GM21381 (cell line): ENCODE measurements around the gene GPN3.
"Not testable (repeated sequence)": the region's sequence is repeated elsewhere in the genome, so short reads cannot be mapped to it uniquely, and the experiment has no call there.

Experiments used
- ATAC-seq: cut with Tn5 transposase; IDR thresholded peaks from one replicate; pipeline ENCODE4 v1.9.1; 2021; ENCODE audit warnings: mild to moderate bottlenecking, moderate library complexity; ENCODE audit not compliant: unreplicated experiment

The GPN3 gene

GRCh38 chr12:110468214-110469048, at the start of gene GPN3, which contains the start of gene FAM216A:
GPN3 (minus strand) TSS chr12:110468257; CDS start chr12:110468203, 54 bp downstream.
FAM216A (plus strand) TSS chr12:110468845; CDS start chr12:110468876, 31 bp downstream.
- ATAC-seq: peak; percentile 77

- ATAC-seq: no peak
These were observed 48.9 kb upstream of the GPN3 start for GRCh38 chr12:110516995-110517394.

GRCh38 chr12:110514363-110514762, 46.3 kb upstream of the GPN3 start:
- ATAC-seq: no peak

- ATAC-seq: no peak
These were observed 45.8 kb upstream of the GPN3 start for GRCh38 chr12:110513842-110514241.

- no peak for ATAC-seq
These were observed 40.1 kb upstream of the GPN3 start for GRCh38 chr12:110508071-110508586.

GRCh38 chr12:110505332-110505731, 37.3 kb upstream of the GPN3 start:
- no peak for ATAC-seq

GRCh38 chr12:110503432-110503831, 35.4 kb upstream of the GPN3 start:
- ATAC-seq: no peak

GRCh38 chr12:110501752-110502738, 34.0 kb upstream of the GPN3 start, which contains the start of the genes RAD9B and VPS29:
RAD9B (plus strand) TSS chr12:110502331; CDS start chr12:110502338, 7 bp downstream.
VPS29 (minus strand) TSS chr12:110502111; CDS start chr12:110502051, 60 bp downstream.
- ATAC-seq: peak; percentile 89

GRCh38 chr12:110501399-110501751, 33.3 kb upstream of the GPN3 start:
- ATAC-seq: peak; percentile 22

GRCh38 chr12:110498984-110499706, 31.1 kb upstream of the GPN3 start:
- no peak for ATAC-seq

- no peak for ATAC-seq
These were observed 7.4 kb upstream of the GPN3 start for GRCh38 chr12:110475426-110475825.

GRCh38 chr12:110467847-110468213, 227 bp downstream of the GPN3 start:
- ATAC-seq: no peak

- no peak for ATAC-seq
These were observed 1.3 kb downstream of the GPN3 start for GRCh38 chr12:110466791-110467190.

GRCh38 chr12:110465765-110466164, 2.3 kb downstream of the GPN3 start:
- ATAC-seq: not testable (repeated sequence)

GRCh38 chr12:110465024-110465423, 3.0 kb downstream of the GPN3 start:
- no peak for ATAC-seq

- ATAC-seq: not testable (repeated sequence)
These were observed 6.9 kb downstream of the GPN3 start for GRCh38 chr12:110461189-110461588.

- no peak for ATAC-seq
These were observed 9.3 kb downstream of the GPN3 start for GRCh38 chr12:110458756-110459155.

GRCh38 chr12:110453569-110454296, 14.3 kb downstream of the GPN3 start:
- no peak for ATAC-seq

- no peak for ATAC-seq
These were observed 16.8 kb downstream of the GPN3 start for GRCh38 chr12:110451263-110451662.
